Globus pallidus (tissue), 1 donor: ENCODE measurements around the gene SLC25A24.
A peak's percentile ranks its signal among the peaks of the same experiment; 100 is the strongest.
"Not testable (repeated sequence)": the region's sequence is repeated elsewhere in the genome, so short reads cannot be mapped to it uniquely, and the experiment has no call there.

Source experiments
- DNase-seq: peaks from one replicate; pipeline ENCODE4 v3.0.0-alpha.2; 2015; ENCODE audit warnings: low spot score

SLC25A24 gene

GRCh38 chr1:108199781-108200686 lies at the start of gene SLC25A24:
TSS of gene SLC25A24 (minus strand) at chr1:108200343. CDS start at chr1:108200138, 205 bp downstream.
- peak; percentile 66 for DNase-seq

GRCh38 chr1:108243976-108244375 lies 43.8 kb upstream of the SLC25A24 start, which contains the start of gene NBPF4:
TSS of gene NBPF4 (minus strand) at chr1:108244076. CDS start at chr1:108243761, 315 bp downstream.
- DNase-seq, result not testable (repeated sequence)

GRCh38 chr1:108239426-108239825 lies 39.3 kb upstream of the SLC25A24 start:
- not testable (repeated sequence) for DNase-seq

GRCh38 chr1:108235308-108235707 lies 35.2 kb upstream of the SLC25A24 start:
- DNase-seq, result not testable (repeated sequence)

GRCh38 chr1:108232183-108232582 lies 32.0 kb upstream of the SLC25A24 start:
- not testable (repeated sequence) for DNase-seq

- not testable (repeated sequence) for DNase-seq
These were observed 29.8 kb upstream of the SLC25A24 start for GRCh38 chr1:108229976-108230375.

- not testable (repeated sequence) for DNase-seq
These were observed 27.6 kb upstream of the SLC25A24 start for GRCh38 chr1:108227772-108228171.

GRCh38 chr1:108226855-108227254 lies 26.7 kb upstream of the SLC25A24 start:
- not testable (repeated sequence) for DNase-seq

- not testable (repeated sequence) for DNase-seq
These were observed 23.1 kb upstream of the SLC25A24 start for GRCh38 chr1:108223226-108223625.

- DNase-seq, result not testable (repeated sequence)
These were observed 17.5 kb upstream of the SLC25A24 start for GRCh38 chr1:108217515-108218174.

GRCh38 chr1:108217007-108217406 lies 16.9 kb upstream of the SLC25A24 start:
- not testable (repeated sequence) for DNase-seq

- DNase-seq, result not testable (repeated sequence)
These were observed 16.1 kb upstream of the SLC25A24 start for GRCh38 chr1:108216028-108216890.

- peak; percentile 49 for DNase-seq
These were observed 14.7 kb upstream of the SLC25A24 start for GRCh38 chr1:108214641-108215465.

- no peak for DNase-seq
These were observed 10.9 kb upstream of the SLC25A24 start for GRCh38 chr1:108211014-108211413.

- DNase-seq, result no peak
These were observed 9.4 kb upstream of the SLC25A24 start for GRCh38 chr1:108209456-108210108.

GRCh38 chr1:108208724-108209446 lies 8.7 kb upstream of the SLC25A24 start:
- no peak for DNase-seq

GRCh38 chr1:108203582-108203981 lies 3.4 kb upstream of the SLC25A24 start:
- not testable (repeated sequence) for DNase-seq

- DNase-seq, result no peak
These were observed 1.5 kb upstream of the SLC25A24 start for GRCh38 chr1:108201687-108202086.

- DNase-seq, result peak; percentile 53
These were observed 526 bp upstream of the SLC25A24 start for GRCh38 chr1:108200687-108201051.
